GM04503 (cell line): ENCODE data around the gene TSPEAR.
"Not testable (repeated sequence)": the region's sequence is repeated elsewhere in the genome, so short reads cannot be mapped to it uniquely, and the experiment has no call there.

Source experiments
- DNase-seq: peaks from one replicate; pipeline ENCODE4 v3.0.0-alpha.2; 2012; ENCODE audit warnings: low read depth

TSPEAR gene

DNA sequence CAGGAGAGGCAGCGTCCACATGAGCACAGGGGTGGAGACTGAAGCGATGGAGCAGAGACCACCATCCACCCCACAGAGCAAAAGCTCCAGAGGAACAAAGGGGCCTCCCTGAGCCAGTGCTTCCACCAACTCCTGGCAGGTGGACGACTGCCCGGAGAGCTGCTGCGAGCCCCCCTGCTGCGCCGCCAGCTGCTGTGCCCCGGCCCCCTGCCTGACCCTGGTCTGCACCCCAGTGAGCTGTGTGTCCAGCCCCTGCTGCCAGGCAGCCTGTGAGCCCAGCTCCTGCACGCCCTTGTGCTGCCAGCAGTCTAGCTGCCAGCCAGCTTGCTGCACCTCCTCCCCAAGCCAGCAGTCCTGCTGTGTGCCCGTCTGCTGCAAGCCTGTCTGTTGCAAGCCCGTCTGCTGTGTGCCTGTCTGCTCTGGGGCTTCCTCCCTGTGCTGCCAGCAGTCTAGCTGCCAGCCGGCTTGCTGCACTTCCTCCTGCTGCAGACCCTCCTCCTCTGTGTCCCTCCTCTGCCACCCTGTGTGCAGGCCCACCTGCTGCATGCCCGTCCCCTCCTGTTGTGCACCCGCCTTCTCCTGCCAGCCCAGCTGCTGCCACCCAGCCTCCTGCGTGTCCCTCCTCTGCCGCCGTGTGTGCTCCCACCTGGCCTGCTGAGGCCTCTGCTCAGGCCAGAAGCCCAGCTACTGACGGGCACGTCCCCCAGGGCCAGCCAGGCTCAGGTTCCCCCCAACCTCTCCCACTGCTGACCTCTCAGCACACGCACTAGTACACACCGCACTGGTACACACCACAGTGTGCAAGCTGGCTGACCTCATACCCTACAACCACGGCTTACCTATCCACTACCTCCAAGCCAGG is 9.0 kb downstream of the TSPEAR start:
- DNase-seq = no peak

DNA sequence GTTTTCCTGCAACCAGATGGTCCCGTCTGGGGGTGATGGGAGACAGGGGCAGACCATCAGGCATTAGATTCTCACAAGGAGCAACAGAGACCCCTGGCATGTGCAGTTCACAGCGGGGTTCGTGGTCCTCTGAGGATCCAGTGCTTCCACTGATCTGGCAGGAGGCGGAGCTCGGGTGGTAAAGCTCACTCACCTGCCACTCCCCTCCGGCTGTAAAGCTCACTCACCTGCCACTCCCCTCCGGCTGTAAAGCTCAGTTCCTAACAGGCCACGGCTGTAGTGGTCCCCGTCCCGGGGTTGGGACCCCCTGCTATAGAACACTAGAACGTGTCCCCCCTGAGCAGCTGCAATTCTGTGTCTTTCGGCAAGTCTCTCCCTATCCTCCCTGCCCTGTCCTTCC is 9.8 kb downstream of the TSPEAR start:
- DNase-seq = no peak

- no peak for DNase-seq
Measured at GRCh38 chr21:44701023-44701400, 10.4 kb downstream of the TSPEAR start.

DNA sequence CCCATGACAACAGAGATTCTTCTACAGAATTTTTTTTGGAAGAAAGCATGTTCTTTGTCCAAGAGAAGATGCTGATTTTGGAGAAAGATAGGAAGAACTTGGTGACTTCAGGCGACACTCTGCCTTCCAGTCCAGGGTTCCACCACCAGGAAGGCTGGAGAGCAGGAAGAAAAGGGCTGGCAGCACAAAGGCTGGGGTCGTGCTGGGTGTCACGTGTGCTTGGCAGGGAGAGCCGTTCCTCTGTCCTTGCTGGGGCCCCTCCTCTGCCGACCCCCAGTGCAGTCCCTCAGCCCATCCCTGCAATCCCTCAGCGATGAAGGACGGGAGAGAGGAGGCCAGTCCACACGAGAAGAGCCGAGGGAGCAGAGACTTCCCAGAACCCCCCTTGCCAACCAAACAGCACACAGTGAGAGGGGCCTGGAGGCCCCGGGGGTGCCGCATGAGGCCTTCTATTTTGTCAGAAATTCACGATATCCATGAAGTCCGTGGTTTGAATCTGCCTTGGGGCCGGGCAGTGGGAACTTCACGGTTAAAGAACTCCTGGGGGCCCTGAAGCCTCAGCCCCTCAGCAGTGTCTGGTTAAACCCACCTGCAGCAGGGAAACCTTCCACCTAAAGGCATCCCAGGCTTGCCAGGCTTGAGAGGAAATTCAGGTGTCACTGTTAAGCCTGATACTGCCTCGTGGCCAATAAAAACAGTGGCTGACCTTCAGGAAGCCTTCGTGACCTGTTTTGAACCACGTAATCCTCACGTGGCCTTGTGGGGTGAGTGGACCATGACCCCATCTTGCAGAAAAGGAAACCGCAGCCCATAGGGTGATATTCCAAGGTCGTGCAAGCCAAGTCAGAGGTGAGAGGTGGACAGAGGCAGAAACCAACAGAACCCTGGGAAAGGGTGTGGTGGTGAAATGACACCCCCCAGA is 11.0 kb downstream of the TSPEAR start:
- DNase-seq = no peak

- DNase-seq = no peak
Measured at GRCh38 chr21:44699502-44700001, 11.8 kb downstream of the TSPEAR start.

DNA sequence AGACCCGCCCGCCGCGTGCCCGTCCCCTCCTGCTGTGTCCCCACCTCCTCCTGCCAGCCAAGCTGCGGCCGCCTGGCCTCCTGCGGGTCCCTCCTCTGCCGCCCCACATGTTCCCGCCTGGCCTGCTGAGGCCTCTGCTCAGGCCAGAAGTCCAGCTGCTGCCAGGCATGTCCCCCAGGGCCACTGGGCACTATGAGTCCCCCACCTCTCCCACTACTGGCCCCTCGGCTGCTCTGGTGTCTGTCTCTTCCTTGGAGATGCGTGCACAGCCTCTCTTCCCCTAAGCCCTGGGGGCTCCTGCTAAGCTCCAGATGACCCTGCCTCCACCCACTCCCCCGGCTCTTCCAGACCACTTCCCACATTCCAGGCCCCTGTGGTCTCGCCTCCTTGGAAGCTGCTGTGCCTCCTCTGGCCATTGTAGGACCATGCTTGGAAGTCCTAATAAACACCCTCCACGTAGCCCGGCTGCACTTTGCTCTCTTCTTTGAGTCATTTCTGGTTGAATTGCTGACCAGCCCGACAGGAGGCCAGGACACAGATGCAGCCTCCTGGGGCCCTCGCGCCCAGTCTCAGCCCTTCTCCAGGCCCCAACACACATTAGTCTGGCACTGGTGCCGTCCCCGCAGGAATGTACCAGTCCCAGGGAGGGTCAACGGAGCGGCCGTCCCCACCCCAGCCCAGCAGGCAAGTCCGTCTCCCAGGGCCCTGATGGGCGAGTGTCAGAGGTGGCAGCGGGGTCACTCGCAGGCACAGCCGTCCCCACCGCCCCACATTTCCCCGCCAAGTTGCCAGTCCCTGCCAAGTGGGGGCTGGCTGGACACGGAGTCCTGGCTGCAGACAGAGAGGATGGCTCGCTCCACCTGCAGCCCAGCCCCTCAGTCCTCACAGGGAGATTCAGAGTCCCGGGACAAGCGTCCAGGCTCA is 13.3 kb downstream of the TSPEAR start:
- DNase-seq = no peak

- not testable (repeated sequence) for DNase-seq
Measured at GRCh38 chr21:44697172-44697810, 14.1 kb downstream of the TSPEAR start, which contains the start of gene KRTAP10-12. Gene KRTAP10-12 (plus strand): TSS chr21:44697172. CDS start chr21:44697202, 30 bp downstream.

DNA sequence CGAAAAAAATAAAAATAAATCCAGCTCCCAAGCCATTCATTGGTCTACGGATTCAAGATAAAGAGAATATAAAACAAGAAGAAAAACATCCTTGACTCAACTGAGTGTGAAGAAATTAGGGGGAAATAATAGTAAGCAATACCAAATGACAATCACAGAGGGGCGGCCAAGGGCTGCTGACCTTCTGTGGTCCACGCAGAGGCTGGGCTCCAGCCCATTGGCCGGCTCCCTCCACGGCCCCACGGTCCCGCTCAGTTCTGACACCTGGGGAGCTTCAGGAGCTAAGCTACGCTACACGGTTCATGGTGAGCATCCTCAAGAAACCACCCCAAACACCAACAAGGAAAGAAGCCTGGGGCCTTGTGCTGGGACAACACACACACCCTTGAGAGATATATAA is 14.8 kb downstream of the TSPEAR start:
- DNase-seq = no peak

- no peak for DNase-seq
Measured at GRCh38 chr21:44695641-44696040, 15.7 kb downstream of the TSPEAR start.

- no peak for DNase-seq
Measured at GRCh38 chr21:44695184-44695583, 16.2 kb downstream of the TSPEAR start.

DNA sequence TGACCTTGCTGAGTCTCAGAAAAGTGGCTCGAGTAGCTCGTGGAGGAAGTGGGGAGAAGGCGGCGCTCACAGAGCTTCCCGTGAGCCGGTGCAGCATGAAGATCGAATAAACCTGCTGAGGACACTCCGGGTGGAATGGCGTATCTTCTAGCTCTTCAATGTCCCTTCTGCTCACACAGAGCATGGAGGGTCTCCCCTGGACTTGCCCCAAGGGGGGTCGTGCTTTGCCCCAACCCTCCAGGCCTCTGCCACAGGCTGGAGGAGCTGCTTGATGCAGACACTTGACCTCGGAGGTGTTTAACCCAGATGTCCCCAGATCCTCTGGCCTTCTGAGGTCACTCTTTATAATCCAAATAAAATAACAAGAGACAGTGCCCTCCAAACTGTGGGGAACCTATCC is 16.6 kb downstream of the TSPEAR start:
- no peak for DNase-seq

GRCh38 chr21:44692798-44693512 is 18.4 kb downstream of the TSPEAR start:
- DNase-seq = no peak

DNA sequence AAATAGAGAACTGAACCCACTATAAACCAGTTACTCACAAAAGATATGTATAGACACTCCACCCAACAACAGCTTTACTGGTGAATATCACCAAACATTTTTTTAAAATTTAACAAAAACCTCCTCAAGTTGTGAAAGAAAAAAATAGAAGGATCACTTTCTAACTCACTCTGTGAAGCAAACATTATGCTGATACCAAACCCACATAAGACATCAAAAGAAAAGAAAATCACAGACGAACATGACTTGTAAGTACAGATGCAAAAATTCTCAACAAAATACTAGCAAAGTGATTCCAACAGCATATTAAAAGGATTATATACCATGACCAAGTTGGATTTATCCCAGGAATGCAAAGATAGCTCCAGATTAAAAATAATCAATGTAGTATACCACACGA is 19.7 kb downstream of the TSPEAR start:
- DNase-seq = no peak

DNA sequence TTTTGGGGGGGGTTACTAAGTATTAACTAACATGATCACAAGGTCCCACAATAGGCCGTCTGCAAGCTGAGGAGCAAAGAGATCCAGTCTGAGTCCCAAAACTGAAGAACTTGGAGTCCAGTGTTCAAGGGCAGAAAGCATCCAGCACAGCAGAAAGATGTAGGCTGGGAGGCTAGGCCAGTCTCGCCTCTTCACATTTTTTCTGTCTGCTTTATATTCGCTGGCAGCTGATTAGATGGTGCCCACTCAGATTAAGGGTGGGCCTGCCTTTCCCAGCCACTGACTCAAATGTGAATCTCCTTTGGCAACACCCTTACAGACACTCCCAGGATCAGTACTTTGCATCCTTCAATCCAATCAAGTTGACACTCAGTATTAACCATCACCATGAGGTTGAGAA is 21.6 kb downstream of the TSPEAR start:
- DNase-seq = not testable (repeated sequence)

DNA sequence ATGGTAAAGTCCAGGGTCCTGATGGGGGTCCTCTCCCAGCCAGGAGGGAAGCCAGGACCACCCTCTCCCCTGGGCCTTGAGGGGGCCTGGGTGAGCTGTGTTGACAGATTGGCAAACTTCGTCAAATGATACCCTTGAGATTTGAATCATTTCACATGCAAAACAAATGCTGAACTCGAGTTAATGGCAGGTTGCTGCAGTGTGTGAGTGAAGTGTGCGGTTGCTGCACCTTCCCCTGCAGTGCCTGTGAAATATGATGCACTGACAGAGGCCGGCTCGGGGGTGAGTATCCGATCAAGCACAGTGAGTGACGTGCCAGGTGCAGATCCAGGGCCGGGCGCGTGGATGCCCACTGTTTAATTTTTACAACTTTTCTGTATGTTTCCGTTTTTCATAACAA is 23.7 kb downstream of the TSPEAR start:
- no peak for DNase-seq

DNA sequence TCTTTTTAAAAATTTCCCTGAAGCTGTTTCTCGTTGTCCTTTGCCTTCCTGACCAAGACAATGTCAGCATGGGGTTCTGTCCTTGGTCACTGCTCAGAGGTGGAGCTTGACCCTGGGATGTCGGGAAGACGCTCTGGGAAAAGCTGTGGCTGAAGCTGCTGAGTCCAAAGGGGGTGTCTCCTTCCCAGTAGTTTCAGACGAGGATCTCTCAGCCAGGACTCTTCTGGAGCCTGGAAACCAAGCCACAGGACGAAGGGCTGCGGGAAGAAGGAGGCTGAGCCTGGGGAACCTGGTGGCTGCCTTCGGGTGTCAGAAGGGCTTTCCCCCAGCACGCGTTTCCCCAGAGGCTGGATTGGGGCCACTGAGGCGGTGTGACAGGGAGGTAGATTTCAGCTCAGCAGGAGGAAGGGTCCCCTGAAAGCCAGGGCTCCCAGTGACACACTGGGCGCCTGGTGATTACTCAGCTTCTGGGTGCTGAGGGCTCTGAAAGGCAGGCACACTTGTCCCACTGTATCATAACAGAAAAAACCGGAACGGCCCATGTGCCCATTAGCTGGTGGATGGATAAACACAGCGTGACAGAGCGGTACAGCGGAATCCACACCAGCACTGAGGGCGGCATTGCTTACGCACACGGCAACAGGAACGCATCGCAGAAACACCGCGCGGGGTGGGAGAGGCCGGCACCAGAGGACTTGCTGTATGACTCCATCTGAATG is 24.4 kb downstream of the TSPEAR start:
- DNase-seq = no peak

GRCh38 chr21:44686000-44686781 is 25.2 kb downstream of the TSPEAR start:
- no peak for DNase-seq

- not testable (repeated sequence) for DNase-seq
Measured at GRCh38 chr21:44685050-44685449, 26.3 kb downstream of the TSPEAR start.

- no peak for DNase-seq
Measured at GRCh38 chr21:44684483-44684882, 26.9 kb downstream of the TSPEAR start.
